HepG2 (cell line): ENCODE results near the gene THEM4.
"Not testable (repeated sequence)": the region's sequence is repeated elsewhere in the genome, so short reads cannot be mapped to it uniquely, and the experiment has no call there.

Source experiments
- EZH2 ChIP-seq: conservative IDR thresholded peaks from 2 replicates; pipeline ENCODE4 v1.6.1; 2012; ENCODE audit warnings: mild to moderate bottlenecking, low read depth, low read length, moderate library complexity
- ZNF629 ChIP-seq: sonication (generic); formaldehyde crosslinking; conservative IDR thresholded peaks from 2 replicates; pipeline ENCODE4 v1.5.0; 2020; ENCODE audit warnings: missing genetic modification reagents
- TF ChIP-seq, protein P1 (sequence below): sonication (generic); formaldehyde crosslinking; IDR thresholded peaks from 2 replicates; pipeline ENCODE4 v1.5.0; 2020; ENCODE audit warnings: mild to moderate bottlenecking, missing genetic modification reagents, moderate library complexity

DNA sequence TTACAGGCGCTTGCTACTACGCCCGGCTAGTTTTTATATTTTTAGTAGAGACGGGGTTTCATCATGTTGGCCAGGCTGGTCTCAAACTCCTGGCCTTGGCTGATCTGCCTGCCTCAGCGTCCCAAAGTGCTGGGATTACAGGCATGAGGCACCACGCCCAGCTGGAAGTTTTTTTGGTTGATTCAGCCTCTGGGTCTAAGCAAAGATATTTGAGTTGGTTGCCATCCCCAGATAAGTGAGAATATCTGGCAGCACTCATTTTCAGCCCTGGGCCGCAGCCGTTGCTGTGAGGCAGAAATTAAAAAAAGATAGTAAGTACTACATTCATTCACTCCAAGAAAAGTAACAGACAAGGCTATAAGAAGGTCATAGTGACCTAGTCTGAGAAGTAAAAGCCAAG, 53.8 kb downstream of the THEM4 start:
- not testable (repeated sequence) for TF ChIP-seq ZNF629, EZH2
- TF ChIP-seq, protein P1, sequence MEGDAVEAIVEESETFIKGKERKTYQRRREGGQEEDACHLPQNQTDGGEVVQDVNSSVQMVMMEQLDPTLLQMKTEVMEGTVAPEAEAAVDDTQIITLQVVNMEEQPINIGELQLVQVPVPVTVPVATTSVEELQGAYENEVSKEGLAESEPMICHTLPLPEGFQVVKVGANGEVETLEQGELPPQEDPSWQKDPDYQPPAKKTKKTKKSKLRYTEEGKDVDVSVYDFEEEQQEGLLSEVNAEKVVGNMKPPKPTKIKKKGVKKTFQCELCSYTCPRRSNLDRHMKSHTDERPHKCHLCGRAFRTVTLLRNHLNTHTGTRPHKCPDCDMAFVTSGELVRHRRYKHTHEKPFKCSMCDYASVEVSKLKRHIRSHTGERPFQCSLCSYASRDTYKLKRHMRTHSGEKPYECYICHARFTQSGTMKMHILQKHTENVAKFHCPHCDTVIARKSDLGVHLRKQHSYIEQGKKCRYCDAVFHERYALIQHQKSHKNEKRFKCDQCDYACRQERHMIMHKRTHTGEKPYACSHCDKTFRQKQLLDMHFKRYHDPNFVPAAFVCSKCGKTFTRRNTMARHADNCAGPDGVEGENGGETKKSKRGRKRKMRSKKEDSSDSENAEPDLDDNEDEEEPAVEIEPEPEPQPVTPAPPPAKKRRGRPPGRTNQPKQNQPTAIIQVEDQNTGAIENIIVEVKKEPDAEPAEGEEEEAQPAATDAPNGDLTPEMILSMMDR (CRISPR knock-in tag) = not testable (repeated sequence)
